ENCODE results near the gene ITGA4.

GRCh38 chr2:181466661-181467576 is 9.7 kb downstream of the ITGA4 start:
- TF ChIP-seq CTCF (IDR thresholded peaks at IDR 0.05) = no peak
- no peak for TF ChIP-seq POLR2A (IDR thresholded peaks at IDR 0.05)

Measured in lower leg skin (tissue), 3 donors.